ENCODE data around the gene DNAH14. TPM values are rescaled to one million over a fixed set of nuclear protein-coding genes. Genes with fewer than 3 reads are reported as not detected.

The DNAH14 gene
- total RNA-seq, 1 donor from 2014 or later: 4.6 TPM

GRCh38 chr1:225448146-225448805 is 518.8 kb downstream of the DNAH14 start:
- ATAC-seq: no peak
- no peak for DNase-seq (ENCODE audit: missing footprints)
- intact Hi-C loops (cut with DNase I): no loop called here

All from Right ventricle myocardium inferior (tissue), 1 donor.